Measurements from ENCODE around the gene SYNRG.

Gene SYNRG

GRCh38 chr17:37470181-37470580 is 139.0 kb downstream of the SYNRG start:
- DNase-seq (ENCODE audit: low spot score), result no peak

DNA sequence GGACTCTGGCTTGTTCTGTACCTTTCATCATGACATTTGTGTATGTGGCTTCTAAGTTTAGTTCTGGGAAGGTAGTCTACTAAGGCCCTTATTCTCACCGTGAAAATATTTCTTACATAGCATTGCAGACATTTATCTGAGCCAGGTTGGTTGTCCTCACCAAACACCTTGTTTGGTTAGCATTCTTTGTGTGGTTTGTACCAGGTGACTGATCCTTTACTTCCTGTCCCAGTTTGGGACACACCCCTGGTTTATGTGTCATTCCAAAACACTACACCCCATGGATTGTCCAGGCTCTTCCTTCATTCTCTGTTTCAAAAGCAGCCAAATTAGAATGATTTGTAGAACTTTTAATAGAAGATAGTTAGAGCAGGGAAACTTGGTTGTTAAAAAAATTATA is 142.7 kb downstream of the SYNRG start:
- DNase-seq (ENCODE audit: low spot score), result no peak

- DNase-seq (ENCODE audit: low spot score), result no peak
Measured at GRCh38 chr17:37465069-37465616, 144.1 kb downstream of the SYNRG start.
